Fibroblast of skin of left biceps (primary cell): ENCODE results near the gene SHF.
"Not testable (repeated sequence)": the region's sequence is repeated elsewhere in the genome, so short reads cannot be mapped to it uniquely, and the experiment has no call there.

Experiments used
- DNase-seq, 2 experiments: peaks; one replicate each; pipeline ENCODE4 v3.0.0-alpha.2; 2013; ENCODE audit warnings: low read depth in 2 of 2

Gene SHF

GRCh38 chr15:45146405-45146804, 41.4 kb downstream of the SHF start:
- DNase-seq, result no peak

DNA sequence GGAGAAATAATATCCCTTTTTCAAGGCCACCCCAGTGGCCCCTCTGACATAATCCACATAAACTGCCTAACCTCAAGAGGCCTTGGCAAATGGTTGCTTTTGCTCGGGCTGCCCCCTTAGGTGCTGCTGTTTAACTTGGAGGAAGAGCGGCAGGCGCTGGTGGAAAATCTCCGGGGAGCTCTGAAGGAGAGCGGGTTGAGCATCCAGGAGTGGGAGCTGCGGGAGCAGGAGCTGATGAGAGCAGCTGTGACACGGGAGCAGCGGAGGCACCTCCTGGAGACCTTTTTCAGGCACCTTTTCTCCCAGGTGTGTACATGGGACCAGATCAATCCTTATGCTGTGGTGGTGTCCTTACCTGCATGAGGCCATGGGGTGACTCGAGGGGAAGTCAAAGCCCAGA, 43.0 kb downstream of the SHF start:
- no peak for DNase-seq

- no peak for DNase-seq
Measured at GRCh38 chr15:45143946-45144345, 43.8 kb downstream of the SHF start.

DNA sequence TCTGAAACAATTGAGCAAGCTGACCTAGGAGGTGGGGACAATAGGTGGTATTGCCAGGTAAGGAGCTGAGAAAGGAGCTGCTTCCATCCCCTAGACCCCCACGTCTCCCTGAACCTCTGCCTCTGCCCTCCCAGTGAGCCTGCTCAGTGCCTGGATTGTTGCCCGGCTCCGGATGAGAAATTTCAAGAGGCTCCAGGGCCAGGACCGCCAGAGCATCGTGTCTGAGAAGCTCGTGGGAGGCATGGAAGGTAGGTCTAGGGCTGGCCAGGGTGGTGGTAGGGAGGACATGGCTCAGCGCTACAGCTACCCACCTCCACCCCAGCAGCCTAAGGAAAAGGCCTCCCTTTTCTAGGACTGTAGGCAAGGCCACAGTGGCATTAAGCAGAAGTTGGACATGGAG, 44.7 kb downstream of the SHF start:
- no peak for DNase-seq

DNA sequence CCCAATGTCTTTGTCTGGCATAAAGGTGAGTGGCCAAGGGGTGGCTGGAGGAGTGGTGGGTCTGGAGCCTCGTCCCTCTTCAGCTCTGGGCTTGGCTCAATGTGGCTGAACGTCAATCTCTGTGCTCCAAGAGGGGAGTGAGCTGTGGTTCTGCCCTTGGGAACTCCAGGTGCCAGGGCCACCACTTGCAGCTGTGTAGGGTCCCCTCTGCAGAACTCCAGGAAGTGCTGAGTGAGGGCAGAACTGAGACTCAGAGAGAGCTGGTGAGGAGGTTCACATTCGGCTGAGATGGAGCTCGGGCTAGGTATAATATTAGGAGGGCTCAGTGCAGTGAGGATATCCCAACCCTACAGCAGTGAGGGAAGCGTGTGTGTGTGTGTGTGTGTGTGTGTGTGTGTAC, 46.4 kb downstream of the SHF start:
- no peak for DNase-seq

DNA sequence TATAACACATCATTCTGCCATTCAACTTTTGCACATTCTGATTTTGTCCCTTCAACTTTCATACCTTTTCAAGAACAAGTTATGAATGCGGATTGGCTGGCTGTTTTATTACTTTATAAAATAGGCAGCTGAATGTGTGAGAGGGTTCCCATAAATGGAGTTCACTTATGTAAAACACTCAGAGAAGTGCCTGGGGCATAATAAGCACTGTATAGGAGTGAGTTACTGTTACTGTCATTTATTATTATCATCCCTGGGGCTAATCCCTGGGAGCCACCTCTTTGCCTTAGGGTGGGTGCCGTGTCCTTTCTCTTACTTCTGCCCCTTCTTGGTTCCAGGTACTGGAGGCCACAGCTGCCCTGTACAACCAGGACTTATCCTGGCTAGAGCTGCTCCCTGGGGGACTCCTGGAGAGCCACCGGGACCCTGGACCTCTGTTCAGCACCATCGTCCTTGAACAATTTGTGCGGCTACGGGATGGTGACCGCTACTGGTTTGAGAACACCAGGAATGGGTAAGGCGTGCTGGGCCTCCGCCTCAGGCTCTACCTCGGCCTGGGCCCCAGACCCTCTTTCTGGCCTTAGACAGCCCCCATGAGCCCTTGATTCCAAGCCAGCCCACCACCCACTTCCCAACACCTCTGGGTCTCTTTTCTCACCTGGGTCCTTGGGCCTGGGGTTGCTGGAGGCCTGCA, 47.1 kb downstream of the SHF start:
- no peak for DNase-seq

- no peak for DNase-seq
Measured at GRCh38 chr15:45139770-45140169, 48.0 kb downstream of the SHF start.

- DNase-seq, result no peak
Measured at GRCh38 chr15:45138814-45139765, 48.7 kb downstream of the SHF start.

DNA sequence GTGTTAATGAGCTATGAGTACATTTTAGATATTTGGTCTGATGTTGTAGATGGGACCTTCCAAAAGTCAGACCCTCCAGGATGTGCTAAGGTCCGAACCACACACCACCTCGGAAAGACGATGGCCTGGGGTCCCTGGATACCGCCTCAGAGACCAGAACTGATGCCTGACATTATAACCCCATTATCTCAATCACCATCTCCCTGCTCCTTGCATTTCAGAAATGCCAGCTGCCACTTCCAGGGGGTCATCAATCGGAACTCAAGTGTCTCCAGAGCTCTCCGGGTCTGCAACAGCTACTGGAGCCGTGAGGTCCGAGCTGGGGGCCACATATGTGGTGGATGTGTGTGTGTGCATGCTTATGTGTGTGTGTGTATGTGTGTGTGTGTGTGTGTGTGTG, 50.1 kb downstream of the SHF start:
- DNase-seq, result no peak

GRCh38 chr15:45136378-45136764, 51.4 kb downstream of the SHF start:
- no peak for DNase-seq

DNA sequence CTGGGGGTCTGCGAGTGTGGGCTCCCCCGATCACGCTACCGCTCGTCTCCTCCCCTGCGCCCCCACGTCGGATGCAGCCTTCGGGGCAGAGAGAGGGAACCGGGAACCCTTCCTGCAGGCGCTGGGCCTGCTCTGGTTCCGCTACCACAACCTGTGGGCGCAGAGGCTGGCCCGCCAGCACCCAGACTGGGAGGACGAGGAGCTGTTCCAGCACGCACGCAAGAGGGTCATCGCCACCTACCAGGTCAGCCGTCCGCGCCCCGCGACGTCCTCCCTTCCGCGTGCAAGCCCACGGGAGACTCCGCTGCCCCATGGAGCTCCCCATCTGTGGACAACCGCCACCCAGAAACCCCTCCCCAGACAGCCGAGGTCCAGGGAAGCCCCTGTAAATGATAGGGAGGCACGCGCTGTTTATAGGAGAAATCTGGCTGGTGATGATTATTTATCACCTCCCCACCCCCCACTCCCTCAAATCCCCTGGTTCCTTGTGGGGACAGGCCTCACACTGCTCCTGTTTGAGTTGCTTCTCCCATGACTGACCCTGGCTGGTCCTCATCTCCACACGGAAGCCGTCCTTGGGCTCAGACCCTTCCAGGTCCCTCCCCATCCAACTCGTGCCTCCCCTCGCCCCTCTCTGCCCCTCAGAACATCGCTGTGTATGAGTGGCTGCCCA, 51.9 kb downstream of the SHF start:
- not testable (repeated sequence) for DNase-seq

DNA sequence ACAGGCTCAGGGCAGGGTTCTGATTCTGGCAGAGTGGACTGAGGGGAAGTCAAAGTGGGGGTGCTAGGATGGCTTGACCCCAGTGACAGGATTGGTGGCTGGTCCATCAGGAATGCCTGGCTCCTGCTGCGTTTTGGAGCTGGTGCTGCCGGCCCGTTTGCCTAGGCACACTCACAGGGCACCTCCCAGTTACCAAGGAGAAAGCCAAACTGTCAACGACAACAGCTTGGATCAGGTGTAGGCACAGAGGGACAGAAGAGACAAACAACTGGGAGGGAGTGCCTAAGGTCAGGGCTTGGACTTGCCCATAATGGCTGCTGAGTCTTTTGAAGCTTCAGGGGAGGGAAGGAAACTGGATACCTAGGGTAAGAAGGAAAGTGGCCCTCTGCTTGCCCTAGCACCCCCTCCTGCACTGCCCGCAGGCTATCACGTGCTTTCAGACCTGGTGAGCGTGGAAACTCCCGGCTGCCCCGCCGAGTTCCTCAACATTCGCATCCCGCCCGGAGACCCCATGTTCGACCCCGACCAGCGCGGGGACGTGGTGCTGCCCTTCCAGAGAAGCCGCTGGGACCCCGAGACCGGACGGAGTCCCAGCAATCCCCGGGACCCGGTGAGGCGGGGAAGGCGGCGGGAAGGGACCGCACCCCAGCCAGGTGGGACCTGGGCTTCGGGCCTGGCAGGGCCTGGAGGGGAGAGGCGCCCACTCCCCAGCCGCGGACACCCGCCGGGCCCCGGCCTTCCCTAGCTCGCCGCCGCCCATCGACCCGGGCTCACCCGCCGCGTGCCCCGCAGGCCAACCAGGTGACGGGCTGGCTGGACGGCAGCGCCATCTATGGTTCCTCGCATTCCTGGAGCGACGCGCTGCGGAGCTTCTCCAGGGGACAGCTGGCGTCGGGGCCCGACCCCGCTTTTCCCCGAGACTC, 52.8 kb downstream of the SHF start:
- no peak for DNase-seq

DNA sequence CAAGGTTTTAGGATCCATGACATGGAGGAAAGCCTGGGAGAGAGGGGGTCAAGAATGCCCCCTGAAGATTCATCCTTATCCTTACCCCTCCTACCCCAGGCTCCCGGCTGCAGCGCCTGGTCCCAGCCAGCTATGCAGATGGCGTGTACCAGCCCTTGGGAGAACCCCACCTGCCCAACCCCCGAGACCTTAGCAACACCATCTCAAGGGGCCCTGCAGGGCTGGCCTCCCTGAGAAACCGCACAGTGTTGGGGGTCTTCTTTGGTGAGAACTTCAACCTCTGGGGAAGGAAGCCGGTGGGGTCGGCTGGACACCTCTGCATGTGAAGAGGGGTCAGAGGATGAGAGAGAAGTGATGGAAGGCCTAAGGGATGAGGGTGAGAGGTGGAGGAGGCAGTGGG, 53.7 kb downstream of the SHF start:
- no peak for DNase-seq

DNA sequence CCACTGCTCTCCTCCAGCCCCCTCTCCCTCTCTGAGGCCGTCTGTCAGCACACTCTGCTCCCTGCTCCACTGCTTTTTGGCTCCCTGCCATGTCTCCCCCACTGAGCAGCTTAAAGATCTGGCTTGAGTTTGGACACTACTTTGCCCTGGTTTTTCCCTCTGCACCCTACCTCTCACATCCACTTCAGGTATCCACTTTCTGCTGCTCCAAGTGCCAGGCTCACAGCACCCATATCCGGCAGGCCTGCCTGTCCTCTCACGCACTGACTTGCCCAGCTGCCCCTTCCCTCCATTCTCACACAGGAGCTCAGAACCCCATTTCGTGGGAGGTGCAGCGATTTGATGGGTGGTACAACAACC, 54.2 kb downstream of the SHF start:
- DNase-seq, result no peak

GRCh38 chr15:45132844-45133560, 54.8 kb downstream of the SHF start:
- no peak for DNase-seq

DNA sequence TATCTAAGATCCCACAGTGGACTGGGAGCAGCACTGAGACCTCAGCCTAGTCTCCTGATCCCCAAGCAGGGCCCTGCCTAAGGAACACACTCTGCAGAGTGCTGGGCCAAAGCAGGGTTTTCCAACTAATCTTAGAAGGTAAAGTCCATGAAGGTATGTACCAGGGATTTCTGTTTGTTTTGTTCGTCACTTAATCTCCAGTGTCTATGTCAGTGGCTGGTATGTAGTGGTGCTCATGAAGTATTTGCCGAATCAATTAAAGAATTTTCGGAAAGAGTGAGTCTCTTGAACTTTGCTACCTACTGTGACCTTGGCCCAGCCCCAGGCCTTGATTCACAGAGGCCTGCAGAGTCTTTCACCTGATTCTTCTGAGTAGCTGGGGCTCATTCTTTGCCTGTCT, 56.3 kb downstream of the SHF start:
- no peak for DNase-seq

- no peak for DNase-seq
Measured at GRCh38 chr15:45130291-45131000, 57.3 kb downstream of the SHF start.

GRCh38 chr15:45129651-45130129, 58.1 kb downstream of the SHF start, which contains the start of the genes DUOX1 and DUOXA1:
Gene DUOX1 (plus strand): TSS chr15:45129994. CDS start chr15:45131967, 1,973 bp downstream.
Gene DUOXA1 (minus strand): TSS chr15:45129879. CDS start chr15:45123014, 6,865 bp downstream.
- no peak for DNase-seq

- DNase-seq, result no peak
Measured at GRCh38 chr15:45128971-45129639, 58.7 kb downstream of the SHF start.
